DND-41 (cell line): ENCODE measurements around the gene PTGES.

Experiments used
- ATAC-seq: fragments of 200-7000 bp; cut with Tn5 transposase; 3 replicates; pipeline ENCODE4 v1.9.1; 2021; ENCODE audit warnings: low read depth; ENCODE audit not compliant: insufficient read depth
- DNase-seq: peaks from one replicate; pipeline ENCODE4 v3.0.0-alpha.2; 2020
- H2AFZ ChIP-seq: 2 replicates; pipeline ENCODE4 v1.6.0; 2012; ENCODE audit warnings: low read depth, low read length
- H3K27ac ChIP-seq: 2 replicates; pipeline ENCODE4 v1.5.1; 2012; ENCODE audit warnings: low read length, inconsistent platforms
- H3K27me3 ChIP-seq: fragments of 200-600 bp; sonication (generic); 2 replicates; pipeline ENCODE4 v1.6.0; 2012; ENCODE audit warnings: low read length, mild to moderate bottlenecking, inconsistent platforms; ENCODE audit not compliant: insufficient read depth, poor library complexity
- H3K36me3 ChIP-seq: 2 replicates; pipeline ENCODE4 v1.5.1; 2012; ENCODE audit warnings: low read length, inconsistent platforms; ENCODE audit not compliant: insufficient read depth
- H3K4me1 ChIP-seq: 2 replicates; pipeline ENCODE4 v1.5.1; 2012; ENCODE audit warnings: mild to moderate bottlenecking, low read length; ENCODE audit not compliant: insufficient read depth
- H3K4me2 ChIP-seq: 2 replicates; pipeline ENCODE4 v1.6.0; 2012; ENCODE audit warnings: mild to moderate bottlenecking, moderate library complexity, low read length, inconsistent platforms; ENCODE audit not compliant: insufficient read depth
- H3K4me3 ChIP-seq, 2 experiments: fragments of 200-600 bp in 1 of 2; shearing (Covaris generic) in 1 of 2; 2 replicates each; pipeline ENCODE4 v1.5.1; 2012 to 2016; ENCODE audit warnings: inconsistent platforms in 2 of 2, low read length in 2 of 2, mild to moderate bottlenecking in 2 of 2, low read depth in 1 of 2, moderate library complexity in 1 of 2
- H3K79me2 ChIP-seq: 2 replicates; pipeline ENCODE4 v1.6.0; 2012; ENCODE audit warnings: low read length, inconsistent platforms; ENCODE audit not compliant: insufficient read depth
- H3K9ac ChIP-seq: 2 replicates; pipeline ENCODE4 v1.6.0; 2012; ENCODE audit warnings: low read depth, mild to moderate bottlenecking, inconsistent platforms, low read length, moderate library complexity
- H3K9me3 ChIP-seq: 2 replicates; pipeline ENCODE4 v1.5.1; 2012; ENCODE audit warnings: low read length, moderate library complexity, mild to moderate bottlenecking, inconsistent platforms; ENCODE audit not compliant: insufficient read depth, severe bottlenecking
- H4K20me1 ChIP-seq: 2 replicates; pipeline ENCODE4 v1.6.0; 2012; ENCODE audit warnings: low read length; ENCODE audit not compliant: insufficient read depth
- EZH2 ChIP-seq: IDR thresholded peaks from 3 replicates; pipeline ENCODE4 v1.6.1; 2012; ENCODE audit warnings: borderline replicate concordance, low read depth, mild to moderate bottlenecking, moderate library complexity, low read length, inconsistent platforms; ENCODE audit not compliant: severe bottlenecking
- TF ChIP-seq, protein P1 (sequence below): IDR thresholded peaks from 2 replicates; pipeline ENCODE4 v1.5.1; 2012; ENCODE audit warnings: borderline replicate concordance, low read length, moderate library complexity, mild to moderate bottlenecking; ENCODE audit not compliant: poor library complexity, severe bottlenecking; ENCODE audit errors: extremely low read depth

The PTGES gene

DNA sequence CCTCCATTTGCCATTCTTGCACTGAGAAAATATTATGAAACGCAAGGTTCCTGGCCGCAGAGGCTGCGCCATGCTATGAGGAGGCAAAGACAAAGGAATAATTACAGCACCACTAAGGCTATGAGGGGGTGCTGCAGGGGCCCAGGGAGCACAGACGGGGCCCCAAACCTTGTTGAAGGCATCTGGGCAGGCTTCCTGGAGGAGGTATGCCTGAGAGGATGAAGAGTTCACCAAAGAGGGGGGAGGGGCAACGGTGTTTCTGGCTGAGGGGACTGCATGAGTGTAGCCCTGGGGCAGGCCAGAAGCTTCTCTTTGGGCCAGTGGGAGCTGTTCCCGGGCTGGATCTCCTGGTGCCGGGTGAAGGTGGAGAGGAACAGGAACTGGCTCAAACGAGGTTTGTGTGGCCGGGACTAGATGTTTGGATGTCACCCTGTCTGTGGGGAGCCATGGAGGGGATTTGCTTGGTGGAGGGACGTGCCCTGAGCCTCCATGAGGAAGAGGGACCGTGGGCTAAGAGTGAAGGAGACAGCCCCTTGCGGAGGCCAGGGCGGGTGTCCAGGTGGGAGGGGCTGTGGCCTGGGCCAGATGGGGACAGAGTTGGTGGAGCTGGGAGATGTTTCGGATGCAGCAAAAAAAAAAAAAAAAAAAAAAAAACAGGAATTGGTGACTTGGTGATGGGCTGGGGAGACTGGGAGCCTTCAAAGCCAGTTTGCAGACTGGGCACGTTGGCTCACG lies 28.2 kb downstream of the PTGES start:
- H3K36me3 ChIP-seq, result no peaks in the 10 kb centered on the region
- no peak overlapping the region for H2AFZ ChIP-seq
- DNase-seq (no peak), ATAC-seq (no peak)
- no peak for TF ChIP-seq EZH2
- TF ChIP-seq, protein P1, sequence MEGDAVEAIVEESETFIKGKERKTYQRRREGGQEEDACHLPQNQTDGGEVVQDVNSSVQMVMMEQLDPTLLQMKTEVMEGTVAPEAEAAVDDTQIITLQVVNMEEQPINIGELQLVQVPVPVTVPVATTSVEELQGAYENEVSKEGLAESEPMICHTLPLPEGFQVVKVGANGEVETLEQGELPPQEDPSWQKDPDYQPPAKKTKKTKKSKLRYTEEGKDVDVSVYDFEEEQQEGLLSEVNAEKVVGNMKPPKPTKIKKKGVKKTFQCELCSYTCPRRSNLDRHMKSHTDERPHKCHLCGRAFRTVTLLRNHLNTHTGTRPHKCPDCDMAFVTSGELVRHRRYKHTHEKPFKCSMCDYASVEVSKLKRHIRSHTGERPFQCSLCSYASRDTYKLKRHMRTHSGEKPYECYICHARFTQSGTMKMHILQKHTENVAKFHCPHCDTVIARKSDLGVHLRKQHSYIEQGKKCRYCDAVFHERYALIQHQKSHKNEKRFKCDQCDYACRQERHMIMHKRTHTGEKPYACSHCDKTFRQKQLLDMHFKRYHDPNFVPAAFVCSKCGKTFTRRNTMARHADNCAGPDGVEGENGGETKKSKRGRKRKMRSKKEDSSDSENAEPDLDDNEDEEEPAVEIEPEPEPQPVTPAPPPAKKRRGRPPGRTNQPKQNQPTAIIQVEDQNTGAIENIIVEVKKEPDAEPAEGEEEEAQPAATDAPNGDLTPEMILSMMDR, result no peak
- H3K4me1 ChIP-seq, result no peaks in the 10 kb centered on the region
- no peak overlapping the region for H3K4me3 ChIP-seq
- no peaks in the 10 kb centered on the region for H4K20me1 ChIP-seq
- no peak overlapping the region for H3K9ac ChIP-seq
- H3K4me2 ChIP-seq, result no peak overlapping the region
- H3K9me3 ChIP-seq, result no peaks in the 10 kb centered on the region
- no peak overlapping the region for H3K27ac ChIP-seq
- no peaks in the 10 kb centered on the region for H3K27me3 ChIP-seq
- H3K79me2 ChIP-seq, result no peaks in the 10 kb centered on the region

GRCh38 chr9:129722913-129723312 lies 29.9 kb downstream of the PTGES start:
- ATAC-seq (no peak), DNase-seq (no peak)
- no peaks in the 10 kb centered on the region for H3K9me3 ChIP-seq
- no peak overlapping the region for H3K27ac ChIP-seq
- no peaks in the 10 kb centered on the region for H3K79me2 ChIP-seq
- H3K4me2 ChIP-seq, result no peak overlapping the region
- H3K4me3 ChIP-seq, result no peak overlapping the region
- H3K9ac ChIP-seq, result no peak overlapping the region
- no peak overlapping the region for H2AFZ ChIP-seq
- no peaks in the 10 kb centered on the region for H3K4me1 ChIP-seq
- TF ChIP-seq, protein P1, result no peak
- TF ChIP-seq EZH2, result no peak
- no peaks in the 10 kb centered on the region for H4K20me1 ChIP-seq
- no peaks in the 10 kb centered on the region for H3K27me3 ChIP-seq
- H3K36me3 ChIP-seq, result no peaks in the 10 kb centered on the region

- no peaks in the 10 kb centered on the region for H3K36me3 ChIP-seq
- H3K4me1 ChIP-seq, result no peaks in the 10 kb centered on the region
- H3K27ac ChIP-seq, result no peak overlapping the region
- H3K4me2 ChIP-seq, result no peak overlapping the region
- DNase-seq, result no peak
- H3K79me2 ChIP-seq, result no peaks in the 10 kb centered on the region
- no peak for TF ChIP-seq EZH2
- TF ChIP-seq, protein P1, result no peak
- no peak overlapping the region for H3K9ac ChIP-seq
- H3K4me3 ChIP-seq, result no peak overlapping the region
- H4K20me1 ChIP-seq, result no peaks in the 10 kb centered on the region
- H3K27me3 ChIP-seq, result no peaks in the 10 kb centered on the region
- H3K9me3 ChIP-seq, result no peaks in the 10 kb centered on the region
- no peak overlapping the region for H2AFZ ChIP-seq
- no peak for ATAC-seq
Measured at GRCh38 chr9:129720865-129721545, 31.8 kb downstream of the PTGES start.
